Hepatocyte (in vitro differentiated cells): Measurements from ENCODE around the gene AZU1.

ENCODE experiments used
- CTCF ChIP-seq: fragments of 200-600 bp; sonication (generic); IDR thresholded peaks from 2 replicates; pipeline ENCODE4 v1.5.1; 2016; ENCODE audit warnings: antibody characterized with exemption, mild to moderate bottlenecking; ENCODE audit not compliant: poor library complexity
- EZH2 ChIP-seq: fragments of 200-600 bp; sonication (generic); IDR thresholded peaks from 2 replicates; pipeline ENCODE4 v1.6.1; 2016; ENCODE audit warnings: antibody characterized with exemption, mild to moderate bottlenecking, borderline replicate concordance

GRCh38 chr19:821231-821824 is 6.3 kb upstream of the AZU1 start:
- TF ChIP-seq CTCF (no peak), EZH2 (no peak)
